ENCODE data around the gene MEGF8.

DNA sequence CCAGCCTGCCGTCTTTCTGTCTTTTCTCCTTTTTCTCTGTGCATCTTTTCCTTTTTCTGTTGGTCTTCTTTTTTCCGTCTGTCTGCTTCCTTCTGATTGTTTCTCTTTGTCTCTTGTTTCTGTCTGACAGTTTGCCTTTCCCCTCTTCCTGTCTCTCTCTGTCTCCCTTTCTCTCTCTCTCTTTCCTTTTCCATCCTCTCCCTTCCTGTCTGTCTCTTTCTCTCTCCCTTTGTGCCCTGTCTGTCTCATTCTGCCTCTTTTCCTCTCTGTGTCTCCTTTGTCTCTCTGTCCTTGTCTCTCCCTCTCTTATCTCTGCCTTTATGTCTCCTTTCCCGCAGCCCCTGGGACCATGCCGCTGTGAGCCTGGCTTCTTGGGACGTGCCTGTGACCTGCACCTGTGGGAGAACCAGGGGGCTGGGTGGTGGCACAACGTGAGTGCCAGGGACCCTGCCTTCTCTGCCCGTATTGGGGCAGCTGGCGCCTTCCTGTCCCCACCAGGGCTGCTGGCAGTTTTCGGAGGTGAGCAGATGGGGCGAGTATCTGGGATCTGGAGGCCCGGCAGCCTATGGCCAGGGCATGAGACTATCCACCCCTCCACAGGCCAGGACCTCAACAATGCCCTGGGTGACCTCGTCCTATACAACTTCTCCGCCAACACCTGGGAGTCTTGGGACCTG is 9.4 kb downstream of the MEGF8 start:
- TF ChIP-seq EZH2phosphoT487 (IDR thresholded peaks at IDR 0.05; ENCODE audit: insufficient read depth, low read depth) (no peak), EZH2 (IDR thresholded peaks at IDR 0.05; ENCODE audit: insufficient read depth, poor library complexity, severe bottlenecking) (no peak)
